Measurements from ENCODE around the gene ZNHIT1. TPM values are rescaled to one million over a fixed set of nuclear protein-coding genes. Genes with fewer than 3 reads are reported as not detected.

Gene ZNHIT1
- total and polyA plus RNA-seq, 3 donors from 2014 or later = 48.3 to 58.4 (median 57.8) TPM

DNA sequence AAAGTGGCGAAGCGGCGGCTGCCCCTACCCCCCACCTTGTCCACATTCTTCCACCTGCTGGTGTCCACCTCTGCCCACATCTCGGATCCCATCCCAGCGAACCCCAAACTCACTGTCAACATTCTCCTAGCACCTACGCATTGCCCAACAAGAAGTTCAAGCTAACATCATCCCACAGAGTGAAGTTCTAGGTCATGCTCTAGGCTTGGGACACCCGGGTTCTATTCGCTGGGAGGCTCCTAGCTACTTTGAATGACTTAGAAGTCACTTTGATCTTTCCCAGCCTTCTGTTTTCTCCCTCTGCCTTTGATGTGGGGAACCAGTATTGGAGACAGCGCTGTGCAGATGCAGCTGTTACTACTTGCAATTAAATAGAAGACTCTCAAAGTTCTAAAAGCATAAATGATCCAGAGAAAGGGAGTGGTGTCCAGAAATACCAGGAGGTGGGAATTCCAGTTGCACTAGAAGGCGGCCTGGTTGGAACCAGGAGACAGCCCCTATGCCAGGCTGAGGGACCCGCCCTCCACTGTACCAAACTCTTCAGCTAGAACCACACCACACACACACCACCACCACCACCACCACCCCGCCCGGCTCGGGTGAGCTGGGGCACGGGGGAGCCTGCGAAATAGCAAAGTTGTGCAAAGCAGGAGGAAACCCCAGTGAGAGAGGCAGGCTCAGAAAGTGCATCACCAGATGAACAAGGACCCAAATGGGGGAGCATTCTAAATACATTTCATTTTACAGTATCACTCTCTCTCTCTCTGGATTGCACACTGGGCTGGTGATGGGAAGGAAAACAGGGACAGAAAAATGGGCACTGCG, 47.1 kb upstream of the ZNHIT1 start:
- DNase-seq = no peak
- TF ChIP-seq, protein P1, sequence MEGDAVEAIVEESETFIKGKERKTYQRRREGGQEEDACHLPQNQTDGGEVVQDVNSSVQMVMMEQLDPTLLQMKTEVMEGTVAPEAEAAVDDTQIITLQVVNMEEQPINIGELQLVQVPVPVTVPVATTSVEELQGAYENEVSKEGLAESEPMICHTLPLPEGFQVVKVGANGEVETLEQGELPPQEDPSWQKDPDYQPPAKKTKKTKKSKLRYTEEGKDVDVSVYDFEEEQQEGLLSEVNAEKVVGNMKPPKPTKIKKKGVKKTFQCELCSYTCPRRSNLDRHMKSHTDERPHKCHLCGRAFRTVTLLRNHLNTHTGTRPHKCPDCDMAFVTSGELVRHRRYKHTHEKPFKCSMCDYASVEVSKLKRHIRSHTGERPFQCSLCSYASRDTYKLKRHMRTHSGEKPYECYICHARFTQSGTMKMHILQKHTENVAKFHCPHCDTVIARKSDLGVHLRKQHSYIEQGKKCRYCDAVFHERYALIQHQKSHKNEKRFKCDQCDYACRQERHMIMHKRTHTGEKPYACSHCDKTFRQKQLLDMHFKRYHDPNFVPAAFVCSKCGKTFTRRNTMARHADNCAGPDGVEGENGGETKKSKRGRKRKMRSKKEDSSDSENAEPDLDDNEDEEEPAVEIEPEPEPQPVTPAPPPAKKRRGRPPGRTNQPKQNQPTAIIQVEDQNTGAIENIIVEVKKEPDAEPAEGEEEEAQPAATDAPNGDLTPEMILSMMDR (IDR thresholded peaks at IDR 0.05) = no peak
- no peak for TF ChIP-seq POLR2A (IDR thresholded peaks at IDR 0.05)
- H3K4me3 ChIP-seq = no peak overlapping the region
- H3K36me3 ChIP-seq (ENCODE audit: low read depth, missing control alignments) = no peaks in the 10 kb centered on the region
- WGBS, 2 donors = 4 to 5% methylated on average over 16 to 17 of the region's 17 CpGs
- peaks cover 20% of the 10 kb centered on the region for H3K4me1 ChIP-seq
- H3K9me3 ChIP-seq = no peaks in the 10 kb centered on the region
- intact Hi-C loops (cut with DNase I; ENCODE audit: low total_unique reads) = no loop called here
- no peaks in the 10 kb centered on the region for H3K27me3 ChIP-seq
- no peak overlapping the region for H3K27ac ChIP-seq

GRCh38 chr7:101171442-101171837, 46.5 kb upstream of the ZNHIT1 start:
- H3K36me3 ChIP-seq (ENCODE audit: low read depth, missing control alignments) = no peaks in the 10 kb centered on the region
- WGBS, 2 donors = 0 to 1% methylated on average over 12 to 13 of the region's 13 CpGs
- no peak overlapping the region for H3K4me3 ChIP-seq
- no peaks in the 10 kb centered on the region for H3K9me3 ChIP-seq
- H3K27ac ChIP-seq = no peak overlapping the region
- peaks cover 18% of the 10 kb centered on the region for H3K4me1 ChIP-seq
- no peak for DNase-seq
- no peak for TF ChIP-seq POLR2A (IDR thresholded peaks at IDR 0.05)
- TF ChIP-seq, protein P1 (IDR thresholded peaks at IDR 0.05) = no peak
- intact Hi-C loops (cut with DNase I; ENCODE audit: low total_unique reads) = no loop called here
- H3K27me3 ChIP-seq = no peaks in the 10 kb centered on the region

DNA sequence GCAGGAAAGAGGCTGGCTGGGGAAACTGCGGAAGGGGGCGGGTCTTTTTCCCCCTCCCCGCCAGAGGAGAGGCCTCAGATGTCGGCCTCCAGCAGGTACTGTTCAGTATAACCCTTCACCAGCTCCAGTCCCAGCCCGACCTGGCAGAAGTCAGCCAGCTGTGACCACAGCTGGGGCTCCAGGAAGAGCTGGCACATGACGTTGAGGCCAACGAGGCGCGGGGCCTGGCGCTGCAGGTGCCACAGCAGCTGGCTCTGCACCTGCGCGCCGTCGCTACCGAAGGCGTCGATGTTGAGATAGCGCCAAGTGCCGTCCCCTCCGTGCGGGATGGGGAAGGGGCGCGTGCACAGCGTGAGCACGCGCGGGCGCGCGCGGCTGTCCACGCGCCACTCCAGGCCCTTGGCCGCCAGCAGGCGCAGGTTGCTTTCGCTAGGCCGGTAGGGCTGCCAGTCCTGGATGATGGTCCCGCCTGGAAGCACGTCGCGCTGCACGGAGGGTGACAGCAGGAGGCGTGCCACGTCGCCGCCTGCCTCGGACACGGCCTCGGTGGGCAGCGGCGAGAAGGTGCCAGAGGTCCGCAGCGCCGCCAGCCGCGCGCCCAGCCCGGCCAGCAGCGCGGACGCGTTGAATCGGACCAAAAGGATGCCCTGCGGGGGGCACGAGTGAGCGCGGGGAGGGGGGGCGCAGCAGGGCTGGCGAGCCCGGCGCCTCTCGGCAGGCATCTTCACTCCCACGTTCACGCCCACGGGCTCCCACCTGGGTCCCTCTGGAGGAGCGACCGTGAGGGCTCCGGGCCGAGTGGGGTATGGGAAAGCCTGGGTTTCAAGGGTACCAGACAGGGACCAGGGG, 45.7 kb upstream of the ZNHIT1 start:
- H3K27ac ChIP-seq = no peak overlapping the region
- H3K9me3 ChIP-seq = no peaks in the 10 kb centered on the region
- H3K4me3 ChIP-seq = peak overlapping the region in 1 of 2 donors; percentile 11
- intact Hi-C loops (cut with DNase I; ENCODE audit: low total_unique reads) = no loop called here
- no peak for DNase-seq
- no peak for TF ChIP-seq POLR2A (IDR thresholded peaks at IDR 0.05)
- TF ChIP-seq, protein P1 (IDR thresholded peaks at IDR 0.05) = no peak
- peaks cover 18% of the 10 kb centered on the region for H3K4me1 ChIP-seq
- WGBS, 2 donors = 1 to 3% methylated on average over 4 to 63 of the region's 79 CpGs
- H3K27me3 ChIP-seq = no peaks in the 10 kb centered on the region
- H3K36me3 ChIP-seq (ENCODE audit: low read depth, missing control alignments) = no peaks in the 10 kb centered on the region

DNA sequence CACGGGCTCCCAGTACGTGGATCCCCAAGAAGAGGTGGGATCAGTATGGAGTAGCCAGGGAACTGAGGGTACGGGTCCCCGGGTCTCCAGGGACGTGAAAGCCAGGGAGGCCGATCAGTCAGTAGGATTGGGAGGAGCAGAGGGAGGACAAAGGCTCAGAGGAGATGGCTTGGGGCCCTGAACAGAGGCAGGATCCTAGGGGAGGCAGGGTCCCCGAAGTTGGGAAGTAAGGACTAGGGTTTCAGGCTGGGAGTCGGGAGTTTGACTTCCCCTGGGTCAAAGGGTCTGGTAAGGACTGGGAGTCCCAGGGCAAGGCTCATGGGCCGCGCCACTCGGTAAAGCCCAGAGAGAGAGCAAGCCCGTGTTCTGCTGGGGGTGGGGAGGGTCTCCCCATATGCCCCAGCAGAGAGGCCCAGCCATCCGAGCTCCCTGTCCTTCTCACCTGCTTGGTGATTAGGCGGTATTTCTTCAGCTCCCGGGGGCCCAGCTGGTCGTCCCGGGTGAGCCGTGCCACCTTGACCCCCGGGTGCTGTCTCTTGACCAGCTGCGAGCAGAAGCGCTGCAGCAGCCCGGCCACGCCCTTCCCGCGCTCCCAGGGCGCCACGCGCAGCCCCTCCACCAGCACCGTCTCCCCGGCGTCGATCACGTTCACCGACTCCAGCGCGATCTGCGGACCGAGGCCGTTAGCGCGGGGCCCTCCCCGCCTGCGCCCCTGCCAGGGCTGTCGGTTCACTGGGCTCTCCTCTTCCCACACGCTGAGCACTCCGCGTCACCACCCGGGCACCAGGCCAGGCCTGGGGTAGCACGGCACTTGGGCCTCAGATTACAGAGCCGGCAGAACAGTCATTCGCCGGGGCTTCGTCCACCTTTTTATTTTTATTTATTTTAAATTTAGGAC, 44.9 kb upstream of the ZNHIT1 start:
- no peaks in the 10 kb centered on the region for H3K36me3 ChIP-seq (ENCODE audit: low read depth, missing control alignments)
- DNase-seq = peak; percentile 80
- no peak overlapping the region for H3K4me3 ChIP-seq
- no peak for TF ChIP-seq POLR2A (IDR thresholded peaks at IDR 0.05)
- TF ChIP-seq, protein P1 (IDR thresholded peaks at IDR 0.05) = no peak
- H3K27me3 ChIP-seq = no peaks in the 10 kb centered on the region
- H3K4me1 ChIP-seq = peaks cover 18% of the 10 kb centered on the region
- H3K27ac ChIP-seq = no peak overlapping the region
- 1 to 2% methylated on average over 21 to 28 of the region's 53 CpGs for WGBS, 2 donors
- intact Hi-C loops (cut with DNase I; ENCODE audit: low total_unique reads) = no loop called here
- H3K9me3 ChIP-seq = no peaks in the 10 kb centered on the region

Data from testis (tissue), 3 donors.